Effector memory CD4-positive, alpha-beta T cell (primary cell): Measurements from ENCODE around the gene KIAA0586.

Experiments used
- DNase-seq, 3 donors: peaks; one replicate each; pipeline ENCODE4 v3.0.0-alpha.2; 2020
- H3K27ac ChIP-seq: 2 replicates; pipeline ENCODE4 v1.7.0; 2013; ENCODE audit warnings: mild to moderate bottlenecking, low read length, moderate library complexity; ENCODE audit not compliant: insufficient read depth, poor library complexity, severe bottlenecking
- H3K27me3 ChIP-seq: replicated peaks from 2 replicates; pipeline ENCODE4 v1.7.0; 2013; ENCODE audit warnings: mild to moderate bottlenecking, low read length; ENCODE audit not compliant: insufficient read depth, control insufficient read depth, poor library complexity, severe bottlenecking
- H3K36me3 ChIP-seq: 2 replicates; pipeline ENCODE4 v1.7.0; 2013; ENCODE audit warnings: mild to moderate bottlenecking, low read length, moderate library complexity; ENCODE audit not compliant: control insufficient read depth, insufficient read depth
- H3K4me1 ChIP-seq: 2 replicates; pipeline ENCODE4 v1.7.0; 2013; ENCODE audit warnings: low read length, mild to moderate bottlenecking; ENCODE audit not compliant: control insufficient read depth, insufficient read depth, poor library complexity, severe bottlenecking
- H3K4me3 ChIP-seq: 2 replicates; pipeline ENCODE4 v1.7.0; 2013; ENCODE audit warnings: low read length, low read depth, mild to moderate bottlenecking; ENCODE audit not compliant: insufficient read depth, poor library complexity, severe bottlenecking
- H3K9me3 ChIP-seq: 2 replicates; pipeline ENCODE4 v1.7.0; 2013; ENCODE audit warnings: mild to moderate bottlenecking, low read length, moderate library complexity; ENCODE audit not compliant: control insufficient read depth
- total RNA-seq, 3 donors: gene quantifications; one replicate each; lab custom pipeline; 2026; lab: John Stamatoyannopoulos, UW

Gene KIAA0586
- total RNA-seq, result 49.3 to 69.1 (median 49.3) reads per million in 3 donors

DNA sequence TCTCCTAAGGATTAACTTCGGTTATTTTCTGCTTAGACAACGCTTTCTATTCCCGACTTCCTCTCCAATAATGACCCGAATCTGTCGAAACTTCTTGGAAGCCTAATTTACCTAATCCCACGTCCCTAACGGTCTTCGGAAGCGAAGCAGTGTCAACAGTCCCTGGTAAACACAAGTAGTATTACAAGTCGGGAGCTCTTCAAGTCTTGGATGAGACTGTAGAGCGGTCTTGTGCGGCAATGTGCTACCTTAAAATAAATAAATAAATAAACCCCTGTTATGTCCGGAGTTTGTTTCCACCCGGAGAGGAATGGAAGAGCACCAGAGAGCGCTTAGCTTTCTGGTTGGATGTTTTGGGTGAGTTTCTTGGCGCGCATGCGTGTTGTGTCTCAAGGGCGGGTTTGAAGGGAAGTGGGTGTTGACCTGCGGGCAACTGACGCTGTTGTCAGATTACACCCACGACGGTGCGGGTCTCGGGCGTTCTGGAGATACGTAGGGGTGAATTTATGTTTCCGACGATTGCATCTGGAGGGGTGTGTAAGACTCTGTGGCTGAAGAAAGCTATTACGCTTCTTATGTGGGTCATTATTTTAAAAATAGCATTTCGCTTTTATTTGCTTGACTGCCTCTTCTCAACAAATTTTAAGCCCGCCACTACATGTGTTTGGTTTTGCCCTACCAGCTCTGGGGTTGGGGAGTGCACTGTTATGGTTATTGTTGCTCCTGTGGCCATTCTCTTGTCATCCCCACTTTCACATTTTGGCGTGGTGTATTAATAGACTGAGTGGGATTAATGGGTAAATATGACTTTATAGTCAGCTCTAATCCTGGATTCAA is at the start of gene KIAA0586, which contains the start of gene TIMM9:
Gene KIAA0586, plus strand, starts transcription at position 439 of the 837 bp plus-strand sequence. CDS start 546 bp downstream, outside the sequence.
Gene TIMM9, minus strand, starts transcription at position 251 of the 837 bp plus-strand sequence. CDS start 15,586 bp downstream, outside the sequence.
- Histone ChIP-seq H3K4me1 (peaks cover 15% of the 10 kb centered on the region), H3K4me3 (peak within 1 kb of the TSS; percentile 81), H3K36me3 (no peaks in the 10 kb centered on the region), H3K27ac (peak within 1 kb of the TSS; percentile 88), H3K27me3 (no peaks in the 10 kb centered on the region), H3K9me3 (no peaks in the 10 kb centered on the region)
- peak; percentile 92 to 95 (median 94) for DNase-seq

- Histone ChIP-seq H3K9me3 (no peaks in the 10 kb centered on the region), H3K27me3 (no peaks in the 10 kb centered on the region), H3K4me1 (no peaks in the 10 kb centered on the region), H3K4me3 (no peak overlapping the region), H3K36me3 (no peaks in the 10 kb centered on the region), H3K27ac (no peak overlapping the region)
- DNase-seq, result no peak
Observed at GRCh38 chr14:58390830-58391229, 36.7 kb upstream of the KIAA0586 start.

GRCh38 chr14:58395562-58395811 is 32.0 kb upstream of the KIAA0586 start:
- no peaks in the 10 kb centered on the region for H3K27me3 ChIP-seq
- peak overlapping the region; percentile 75 for H3K27ac ChIP-seq
- peaks cover 4% of the 10 kb centered on the region for H3K4me1 ChIP-seq
- DNase-seq, result no peak
- H3K9me3 ChIP-seq, result no peaks in the 10 kb centered on the region
- H3K4me3 ChIP-seq, result peak overlapping the region; percentile 63
- no peaks in the 10 kb centered on the region for H3K36me3 ChIP-seq

- Histone ChIP-seq H3K27me3 (no peaks in the 10 kb centered on the region), H3K4me3 (peak within 1 kb of the TSS; percentile 63), H3K36me3 (no peaks in the 10 kb centered on the region), H3K9me3 (no peaks in the 10 kb centered on the region), H3K27ac (peak within 1 kb of the TSS; percentile 75), H3K4me1 (peaks cover 4% of the 10 kb centered on the region)
- DNase-seq, result peak; percentile 42 to 57 (median 49)
Observed at GRCh38 chr14:58395812-58396788, 31.4 kb upstream of the KIAA0586 start, which contains the start of gene TOMM20L. Gene TOMM20L, plus strand, starts transcription at chr14:58395930. Its CDS starts 28 bp downstream, at chr14:58395958.

GRCh38 chr14:58397156-58397555 is 30.4 kb upstream of the KIAA0586 start:
- H3K27me3 ChIP-seq, result no peaks in the 10 kb centered on the region
- H3K36me3 ChIP-seq, result no peaks in the 10 kb centered on the region
- H3K9me3 ChIP-seq, result no peaks in the 10 kb centered on the region
- no peak overlapping the region for H3K4me3 ChIP-seq
- H3K4me1 ChIP-seq, result peaks cover 4% of the 10 kb centered on the region
- H3K27ac ChIP-seq, result no peak overlapping the region
- no peak for DNase-seq

GRCh38 chr14:58398495-58398894 is 29.0 kb upstream of the KIAA0586 start:
- Histone ChIP-seq H3K4me3 (no peak overlapping the region), H3K4me1 (peaks cover 4% of the 10 kb centered on the region), H3K36me3 (no peaks in the 10 kb centered on the region), H3K27me3 (no peaks in the 10 kb centered on the region), H3K9me3 (no peaks in the 10 kb centered on the region), H3K27ac (no peak overlapping the region)
- DNase-seq, result no peak

DNA sequence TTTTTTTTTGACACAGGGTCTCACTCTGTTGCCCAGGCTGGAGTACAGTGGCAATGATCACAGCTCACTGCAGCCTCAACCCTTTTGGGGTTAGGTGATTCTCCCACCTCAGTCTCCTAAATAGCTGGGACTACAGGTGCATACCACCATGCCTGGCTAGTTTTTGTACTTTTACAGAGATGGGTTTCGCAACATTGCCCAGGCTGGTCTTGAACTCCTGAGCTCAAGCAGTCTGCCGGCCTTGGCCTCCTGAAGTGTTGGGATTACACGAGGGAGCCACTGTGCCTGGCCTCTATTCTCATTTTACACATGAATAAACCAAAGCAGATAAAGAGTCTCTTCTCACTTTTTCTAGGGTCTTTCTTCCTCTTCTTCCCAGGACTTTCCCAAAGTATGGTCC is 28.6 kb upstream of the KIAA0586 start:
- Histone ChIP-seq H3K9me3 (no peaks in the 10 kb centered on the region), H3K4me1 (peaks cover 4% of the 10 kb centered on the region), H3K27me3 (no peaks in the 10 kb centered on the region), H3K27ac (no peak overlapping the region), H3K36me3 (no peaks in the 10 kb centered on the region), H3K4me3 (no peak overlapping the region)
- no peak for DNase-seq

- Histone ChIP-seq H3K27me3 (no peaks in the 10 kb centered on the region), H3K4me3 (no peak overlapping the region), H3K9me3 (no peaks in the 10 kb centered on the region), H3K4me1 (peaks cover under 1% of the 10 kb centered on the region), H3K27ac (no peak overlapping the region), H3K36me3 (no peaks in the 10 kb centered on the region)
- no peak for DNase-seq
Observed at GRCh38 chr14:58401587-58401986, 25.9 kb upstream of the KIAA0586 start.

- Histone ChIP-seq H3K27me3 (no peaks in the 10 kb centered on the region), H3K4me3 (no peak overlapping the region), H3K36me3 (peaks cover 33% of the 10 kb centered on the region), H3K4me1 (no peaks in the 10 kb centered on the region), H3K27ac (no peak overlapping the region), H3K9me3 (no peaks in the 10 kb centered on the region)
- no peak for DNase-seq
Observed at GRCh38 chr14:58408681-58409215, 18.8 kb upstream of the KIAA0586 start.
